SK-N-SH treated with all-trans-retinoic acid at 6 μM for 48 hours (cell line): Measurements from ENCODE around the gene AGTRAP.

Experiments used
- ARNTL ChIP-seq: fragments of 450-650 bp; formaldehyde crosslinking; IDR thresholded peaks from 2 replicates; pipeline ENCODE4 v1.5.0; 2020; ENCODE audit warnings: low read depth, mild to moderate bottlenecking, moderate library complexity, borderline replicate concordance
- CREB5 ChIP-seq: fragments of 250-450 bp; sonication (Bioruptor Pico); IDR thresholded peaks from 2 replicates; pipeline ENCODE4 v1.5.1; 2020; ENCODE audit warnings: low read depth, mild to moderate bottlenecking, moderate library complexity
- PATZ1 ChIP-seq: fragments of 250-450 bp; sonication (Bioruptor Pico); IDR thresholded peaks from 2 replicates; pipeline ENCODE4 v1.8.0; 2020; ENCODE audit warnings: mild to moderate bottlenecking, moderate library complexity, borderline replicate concordance
- RARB ChIP-seq: fragments of 250-450 bp; sonication (Bioruptor Pico); IDR thresholded peaks from 2 replicates; pipeline ENCODE4 v1.8.0; 2021; ENCODE audit warnings: mild to moderate bottlenecking, moderate library complexity
- SNAI2 ChIP-seq: fragments of 250-450 bp; sonication (Bioruptor Pico); IDR thresholded peaks from 2 replicates; pipeline ENCODE4 v1.5.0; 2020; ENCODE audit warnings: mild to moderate bottlenecking, moderate library complexity
- ZC3H10 ChIP-seq: fragments of 250-450 bp; sonication (Bioruptor Pico); IDR thresholded peaks from 2 replicates; pipeline ENCODE4 v1.5.1; 2021; ENCODE audit warnings: mild to moderate bottlenecking, moderate library complexity
- ZFP30 ChIP-seq: fragments of 450-650 bp; formaldehyde crosslinking; IDR thresholded peaks from 2 replicates; pipeline ENCODE4 v1.5.0; 2022; ENCODE audit warnings: mild to moderate bottlenecking, moderate library complexity
- ZNF565 ChIP-seq: fragments of 450-650 bp; formaldehyde crosslinking; conservative IDR thresholded peaks from 2 replicates; pipeline ENCODE4 v1.5.0; 2020; ENCODE audit warnings: low read depth, mild to moderate bottlenecking, moderate library complexity

DNA sequence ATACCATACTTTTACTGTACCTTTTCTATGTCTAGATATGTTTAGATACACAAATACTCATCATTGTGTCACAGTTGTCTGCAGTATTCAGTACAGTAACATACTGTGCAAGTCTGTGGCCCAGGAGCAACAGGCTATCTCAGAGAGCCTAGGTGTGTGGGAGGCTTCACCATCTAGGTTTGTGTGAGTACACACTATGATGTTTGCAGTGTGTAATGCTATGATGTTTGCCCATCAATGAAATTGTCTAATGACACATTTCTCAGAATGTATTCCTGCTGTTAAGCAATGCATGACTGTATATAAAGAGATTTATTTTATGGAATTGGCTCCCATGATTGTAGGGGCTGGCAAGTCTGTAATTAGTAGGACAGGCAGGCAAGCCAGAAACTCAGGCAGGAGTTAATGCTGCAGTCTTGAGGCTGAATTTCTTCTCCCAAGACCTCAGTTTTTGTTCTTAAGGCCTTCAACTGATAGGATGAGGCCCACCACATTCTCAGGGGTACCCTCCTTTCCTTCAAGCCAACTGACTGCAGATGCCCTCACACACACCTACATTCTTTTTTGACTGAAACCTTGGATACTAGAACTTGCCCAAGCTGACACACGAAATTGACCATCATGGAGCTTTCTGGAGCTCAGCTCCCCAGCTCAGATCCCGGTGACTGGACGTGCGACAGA lies 7.7 kb upstream of the AGTRAP start:
- TF ChIP-seq ZC3H10 (no peak), ARNTL (no peak), PATZ1 (CRISPR knock-in tag) (no peak), RARB (no peak), SNAI2 (CRISPR knock-in tag) (no peak), CREB5 (CRISPR knock-in tag) (no peak), ZFP30 (no peak), ZNF565 (CRISPR knock-in tag) (no peak)
